ENCODE data around the gene IFI27. TPM values are rescaled to one million over a fixed set of nuclear protein-coding genes. Genes with fewer than 3 reads are reported as not detected.

Gene IFI27
- total and polyA plus RNA-seq, 10 of the 15 experiments (the other 5 are each of a cell fraction or from before 2014, with no cell fraction given): 1.1 to 45.5 (median 3.3) TPM

GRCh38 chr14:94113073-94113472 lies 2.5 kb downstream of the IFI27 start (continued):
- no peak for TF ChIP-seq POU2F2 (IDR thresholded peaks at IDR 0.05; ENCODE audit: borderline replicate concordance, low read depth, low read length)

- Histone ChIP-seq H3K4me1 (ENCODE audit: control insufficient read depth, insufficient read depth, low read length) (no peaks in the 10 kb centered on the region), H4K20me1 (ENCODE audit: control insufficient read depth, insufficient read depth) (no peaks in the 10 kb centered on the region), H3K4me2 (ENCODE audit: control insufficient read depth, insufficient read depth) (no peak overlapping the region), H3K27ac (ENCODE audit: control insufficient read depth, insufficient read depth) (no peak overlapping the region), H3K4me3 (no peak overlapping the region), H3K9ac (ENCODE audit: control insufficient read depth, insufficient read depth, low read length) (no peak overlapping the region), H3K27me3 (replicated peaks in 1 of 2; ENCODE audit: control insufficient read depth in 2 of 2, insufficient read depth in 2 of 2, low read length in 1 of 2) (peaks cover 2 to 5% of the 10 kb centered on the region in 2 experiments; a peak in 3 of 4 replicates), H3K79me2 (ENCODE audit: control insufficient read depth, insufficient read depth, low read length) (no peaks in the 10 kb centered on the region), H3K9me3 (replicated peaks; ENCODE audit: control insufficient read depth, insufficient read depth, low read length) (no peaks in the 10 kb centered on the region), H3K36me3 (ENCODE audit: control insufficient read depth in 2 of 2, insufficient read depth in 2 of 2, low read length in 1 of 2) (no peaks in the 10 kb centered on the region), H2AFZ (ENCODE audit: control insufficient read depth, low read depth, low read length) (no peak overlapping the region)
- ChIA-PET SMC1A (ENCODE audit: uncharacterized antibody, unreplicated experiment) (interaction anchor here (0.8 kb wide), 1 partner anchor 173 kb away, joined by 3 read pairs; no protein-coding TSS in a partner anchor), CTCF (interaction anchor here (1.8 to 2.7 kb wide), 2 partner anchors 18 to 78 kb away, joined by 4 to 7 read pairs; no protein-coding TSS in a partner anchor), POLR2A (interaction anchor here (0.6 to 0.7 kb wide), 2 partner anchors 14 to 1118 kb away, joined by 3 to 4 read pairs; no protein-coding TSS in a partner anchor), RAD21 (ENCODE audit: unreplicated experiment) (no interaction called here)
- FAIRE-seq (no peak), DNase-seq (ENCODE audit: low read depth, low spot score) (no peak), ATAC-seq (no peak)
- intact Hi-C loops (cut with micrococcal nuclease; ENCODE audit: unreplicated experiment): no loop called here
- no TSS peak for BruUV-seq (replicated peaks)
- 67% methylated on average over 6 of the region's 6 CpGs for WGBS (ENCODE audit: insufficient coverage, insufficient replicate concordance, low lambda C conversion rate, missing lambda C conversion rate)
- in situ Hi-C loops (cut with MboI): no loop called here
- TF ChIP-seq BCL3 (IDR thresholded peaks at IDR 0.05; ENCODE audit: borderline replicate concordance, insufficient read depth, low read depth, low read length, poor library complexity, severe bottlenecking) (no peak), E2F4 (IDR thresholded peaks at IDR 0.05; ENCODE audit: low read depth, low read length) (no peak), E4F1 (IDR thresholded peaks at IDR 0.05; ENCODE audit: borderline replicate concordance, partially characterized antibody) (no peak), TCF7 (IDR thresholded peaks at IDR 0.05; ENCODE audit: borderline replicate concordance) (no peak), EED (IDR thresholded peaks at IDR 0.05; ENCODE audit: low read depth) (no peak), CBX3 (IDR thresholded peaks at IDR 0.05; ENCODE audit: borderline replicate concordance, low read depth) (no peak), PML (IDR thresholded peaks at IDR 0.05; ENCODE audit: low read length) (no peak), ZBTB4 (CRISPR knock-in tag; IDR thresholded peaks at IDR 0.05) (no peak), ZBTB33 (IDR thresholded peaks at IDR 0.05) (no peak)
Measured at GRCh38 chr14:94113490-94113889, 3.0 kb downstream of the IFI27 start.
